ENCODE measurements around the gene GPR141.

The GPR141 gene

GRCh38 chr7:37665352-37666022 lies 18.1 kb upstream of the GPR141 start:
- no peak overlapping the region for H3K27ac ChIP-seq (ENCODE audit: low read length)
- TF ChIP-seq CTCF (IDR thresholded peaks at IDR 0.05; ENCODE audit: borderline replicate concordance, extremely low read depth, low read length, poor library complexity, severe bottlenecking) (no peak), EZH2 (IDR thresholded peaks at IDR 0.05; ENCODE audit: borderline replicate concordance, low read depth, low read length, severe bottlenecking) (no peak)
- no peak overlapping the region for H3K9ac ChIP-seq (ENCODE audit: low read depth, low read length)
- H3K27me3 ChIP-seq (ENCODE audit: insufficient read depth, low read length, poor library complexity): no peaks in the 10 kb centered on the region
- no peak for ATAC-seq (ENCODE audit: insufficient read depth, low read depth)
- no peaks in the 10 kb centered on the region for H3K36me3 ChIP-seq (ENCODE audit: insufficient read depth, low read length)
- no peaks in the 10 kb centered on the region for H4K20me1 ChIP-seq (ENCODE audit: insufficient read depth, low read length)
- H3K4me1 ChIP-seq (ENCODE audit: insufficient read depth, low read length): no peaks in the 10 kb centered on the region
- no peak overlapping the region for H3K4me2 ChIP-seq (ENCODE audit: insufficient read depth, low read length)
- no peak for DNase-seq
- H3K4me3 ChIP-seq (ENCODE audit: low read depth in 1 of 2, low read length in 2 of 2): no peak overlapping the region
- no peaks in the 10 kb centered on the region for H3K79me2 ChIP-seq (ENCODE audit: insufficient read depth, low read length)
- H3K9me3 ChIP-seq (ENCODE audit: insufficient read depth, low read length, severe bottlenecking): no peaks in the 10 kb centered on the region
- H2AFZ ChIP-seq (ENCODE audit: low read depth, low read length): no peak overlapping the region

GRCh38 chr7:37666026-37666799 lies 17.4 kb upstream of the GPR141 start:
- H3K4me2 ChIP-seq (ENCODE audit: insufficient read depth, low read length): no peak overlapping the region

GRCh38 chr7:37669818-37670217 lies 13.7 kb upstream of the GPR141 start:
- no peaks in the 10 kb centered on the region for H4K20me1 ChIP-seq (ENCODE audit: insufficient read depth, low read length)
- DNase-seq (no peak), ATAC-seq (ENCODE audit: insufficient read depth, low read depth) (no peak)
- no peak overlapping the region for H3K4me3 ChIP-seq (ENCODE audit: low read depth in 1 of 2, low read length in 2 of 2)
- H3K4me2 ChIP-seq (ENCODE audit: insufficient read depth, low read length): no peak overlapping the region
- TF ChIP-seq CTCF (IDR thresholded peaks at IDR 0.05; ENCODE audit: borderline replicate concordance, extremely low read depth, low read length, poor library complexity, severe bottlenecking) (no peak), EZH2 (IDR thresholded peaks at IDR 0.05; ENCODE audit: borderline replicate concordance, low read depth, low read length, severe bottlenecking) (no peak)
- no peaks in the 10 kb centered on the region for H3K9me3 ChIP-seq (ENCODE audit: insufficient read depth, low read length, severe bottlenecking)
- peaks cover 3% of the 10 kb centered on the region for H3K27me3 ChIP-seq (ENCODE audit: insufficient read depth, low read length, poor library complexity)
- no peaks in the 10 kb centered on the region for H3K79me2 ChIP-seq (ENCODE audit: insufficient read depth, low read length)
- H3K4me1 ChIP-seq (ENCODE audit: insufficient read depth, low read length): no peaks in the 10 kb centered on the region
- H3K27ac ChIP-seq (ENCODE audit: low read length): no peak overlapping the region
- H3K36me3 ChIP-seq (ENCODE audit: insufficient read depth, low read length): no peaks in the 10 kb centered on the region
- H3K9ac ChIP-seq (ENCODE audit: low read depth, low read length): no peak overlapping the region
- H2AFZ ChIP-seq (ENCODE audit: low read depth, low read length): no peak overlapping the region

More at GRCh38 chr7:37666026-37666799, 17.4 kb upstream of the GPR141 start:
- Histone ChIP-seq H3K79me2 (ENCODE audit: insufficient read depth, low read length) (no peaks in the 10 kb centered on the region), H4K20me1 (ENCODE audit: insufficient read depth, low read length) (no peaks in the 10 kb centered on the region), H3K27ac (ENCODE audit: low read length) (no peak overlapping the region), H3K4me3 (ENCODE audit: low read depth in 1 of 2, low read length in 2 of 2) (no peak overlapping the region), H3K27me3 (ENCODE audit: insufficient read depth, low read length, poor library complexity) (no peaks in the 10 kb centered on the region), H2AFZ (ENCODE audit: low read depth, low read length) (no peak overlapping the region), H3K9me3 (ENCODE audit: insufficient read depth, low read length, severe bottlenecking) (no peaks in the 10 kb centered on the region), H3K4me1 (ENCODE audit: insufficient read depth, low read length) (no peaks in the 10 kb centered on the region), H3K36me3 (ENCODE audit: insufficient read depth, low read length) (no peaks in the 10 kb centered on the region), H3K9ac (ENCODE audit: low read depth, low read length) (no peak overlapping the region)
- TF ChIP-seq EZH2 (IDR thresholded peaks at IDR 0.05; ENCODE audit: borderline replicate concordance, low read depth, low read length, severe bottlenecking): no peak
- TF ChIP-seq CTCF (IDR thresholded peaks at IDR 0.05; ENCODE audit: borderline replicate concordance, extremely low read depth, low read length, poor library complexity, severe bottlenecking): no peak
- no peak for ATAC-seq (ENCODE audit: insufficient read depth, low read depth)
- no peak for DNase-seq

Data from DND-41 (cell line).